ENCODE results near the gene SART3.

DNA sequence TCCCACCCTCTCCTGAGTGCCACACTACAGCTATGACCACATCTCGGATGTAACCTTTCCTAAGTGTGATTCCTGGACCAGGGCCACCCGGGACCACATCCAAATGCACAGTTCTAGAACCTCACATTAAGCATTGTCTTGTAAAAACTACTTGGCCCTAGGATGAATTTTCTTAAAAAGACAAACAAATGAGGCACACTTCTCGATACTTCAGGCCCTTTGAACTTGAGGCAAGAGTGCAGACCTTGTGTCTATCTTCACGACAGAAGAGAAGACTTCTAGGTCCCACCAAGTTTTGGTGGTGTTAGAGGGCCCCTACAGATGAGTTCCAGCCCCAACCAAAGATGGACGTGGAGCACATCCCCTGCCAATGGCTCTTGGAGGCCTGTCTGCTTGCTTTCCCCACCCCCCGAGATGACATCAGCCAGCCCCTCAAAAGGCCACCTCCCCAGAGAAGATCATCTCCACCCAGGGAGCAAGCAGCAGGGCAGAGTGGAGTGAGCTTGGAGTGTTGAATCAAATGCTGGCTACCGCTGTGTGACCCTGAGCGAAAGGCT, 10.7 kb upstream of the SART3 start:
- no peak for TF ChIP-seq POLR2A (IDR thresholded peaks at IDR 0.05)
- TF ChIP-seq, protein P1, sequence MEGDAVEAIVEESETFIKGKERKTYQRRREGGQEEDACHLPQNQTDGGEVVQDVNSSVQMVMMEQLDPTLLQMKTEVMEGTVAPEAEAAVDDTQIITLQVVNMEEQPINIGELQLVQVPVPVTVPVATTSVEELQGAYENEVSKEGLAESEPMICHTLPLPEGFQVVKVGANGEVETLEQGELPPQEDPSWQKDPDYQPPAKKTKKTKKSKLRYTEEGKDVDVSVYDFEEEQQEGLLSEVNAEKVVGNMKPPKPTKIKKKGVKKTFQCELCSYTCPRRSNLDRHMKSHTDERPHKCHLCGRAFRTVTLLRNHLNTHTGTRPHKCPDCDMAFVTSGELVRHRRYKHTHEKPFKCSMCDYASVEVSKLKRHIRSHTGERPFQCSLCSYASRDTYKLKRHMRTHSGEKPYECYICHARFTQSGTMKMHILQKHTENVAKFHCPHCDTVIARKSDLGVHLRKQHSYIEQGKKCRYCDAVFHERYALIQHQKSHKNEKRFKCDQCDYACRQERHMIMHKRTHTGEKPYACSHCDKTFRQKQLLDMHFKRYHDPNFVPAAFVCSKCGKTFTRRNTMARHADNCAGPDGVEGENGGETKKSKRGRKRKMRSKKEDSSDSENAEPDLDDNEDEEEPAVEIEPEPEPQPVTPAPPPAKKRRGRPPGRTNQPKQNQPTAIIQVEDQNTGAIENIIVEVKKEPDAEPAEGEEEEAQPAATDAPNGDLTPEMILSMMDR (IDR thresholded peaks at IDR 0.05): no peak

Measured in esophagus squamous epithelium (tissue), 4 donors.